GM12891 (cell line): ENCODE data around the gene CACHD1.

Experiments used
- PAX5 ChIP-seq: IDR thresholded peaks from 2 replicates; pipeline ENCODE4 v1.6.1; 2011; ENCODE audit warnings: low read length, moderate library complexity, mild to moderate bottlenecking; ENCODE audit not compliant: insufficient read depth, severe bottlenecking
- POLR2A ChIP-seq: IDR thresholded peaks from 2 replicates; pipeline ENCODE4 v1.6.1; 2011; ENCODE audit warnings: low read depth, low read length, control low read depth
- POLR2AphosphoS5 ChIP-seq: IDR thresholded peaks from 2 replicates; pipeline ENCODE4 v1.6.1; 2011; ENCODE audit warnings: low read depth, low read length, control low read depth
- POU2F2 ChIP-seq: IDR thresholded peaks from 2 replicates; pipeline ENCODE4 v1.6.1; 2011; ENCODE audit warnings: low read depth, mild to moderate bottlenecking, control low read depth, low read length, moderate library complexity
- SPI1 ChIP-seq: IDR thresholded peaks from 2 replicates; pipeline ENCODE4 v1.6.1; 2011; ENCODE audit warnings: low read depth, low read length, control low read depth
- TAF1 ChIP-seq: IDR thresholded peaks from 2 replicates; pipeline ENCODE4 v1.6.1; 2011; ENCODE audit warnings: low read depth, low read length, control low read depth

GRCh38 chr1:64664299-64664698 lies 194.4 kb downstream of the CACHD1 start:
- no peak for TF ChIP-seq POLR2A
- TF ChIP-seq POU2F2, result no peak
- no peak for TF ChIP-seq TAF1
- TF ChIP-seq POLR2AphosphoS5, result no peak
- no peak for TF ChIP-seq PAX5
- TF ChIP-seq SPI1, result no peak
